CD14-positive monocyte (primary cell): ENCODE measurements around the gene LRRC7. TPM values are rescaled to one million over a fixed set of nuclear protein-coding genes. Genes with fewer than 3 reads are reported as not detected.

Experiments
- DNase-seq, 3 donors: peaks; one replicate each; pipeline ENCODE4 v3.0.0-alpha.2; 2011 to 2022
- H2AFZ ChIP-seq: 2 replicates; pipeline ENCODE4 v1.6.0; 2012; ENCODE audit warnings: mild to moderate bottlenecking, low read depth, low read length, inconsistent platforms; ENCODE audit not compliant: insufficient read depth, poor library complexity, severe bottlenecking
- H3K27ac ChIP-seq, 2 donors: 1 replicate in 1 of 2; 2 replicates in 1 of 2; pipeline ENCODE4 v1.5.1; 2012 to 2013; ENCODE audit warnings: low read length in 2 of 2, control low read depth in 1 of 2, inconsistent platforms in 1 of 2, low read depth in 1 of 2, mild to moderate bottlenecking in 1 of 2
- H3K27me3 ChIP-seq, 2 donors: one replicate each; pipeline versions ENCODE4 v1.6.0 to v1.6.1; 2011 to 2013; ENCODE audit warnings: low read length in 2 of 2; ENCODE audit not compliant: control insufficient read depth in 2 of 2, insufficient read depth in 2 of 2
- H3K36me3 ChIP-seq, 2 donors: replicated peaks in 1 of 2; 1 replicate in 1 of 2; 2 replicates in 1 of 2; pipeline versions ENCODE4 v1.5.1 to v1.6.1; 2012 to 2013; ENCODE audit warnings: low read length in 2 of 2, control low read depth in 1 of 2, inconsistent platforms in 1 of 2, mild to moderate bottlenecking in 1 of 2; ENCODE audit not compliant: insufficient read depth in 2 of 2, control insufficient read depth in 1 of 2
- H3K4me1 ChIP-seq, 2 donors: 1 replicate in 1 of 2; 2 replicates in 1 of 2; pipeline versions ENCODE4 v1.5.1 to v1.6.1; 2012 to 2013; ENCODE audit warnings: low read length in 2 of 2, control low read depth in 1 of 2, inconsistent platforms in 1 of 2, mild to moderate bottlenecking in 1 of 2, moderate library complexity in 1 of 2; ENCODE audit not compliant: insufficient read depth in 2 of 2, control insufficient read depth in 1 of 2
- H3K4me2 ChIP-seq: replicated peaks from 2 replicates; pipeline ENCODE3; 2012; ENCODE audit warnings: low read length, moderate library complexity, mild to moderate bottlenecking; ENCODE audit not compliant: poor library complexity, severe bottlenecking; ENCODE audit errors: extremely low read depth
- H3K4me3 ChIP-seq, 3 experiments: fragments of 200-600 bp in 1 of 3; sonication (generic) in 1 of 3; replicated peaks in 1 of 3; 1 replicate in 2 of 3; 2 replicates in 1 of 3; pipeline ENCODE4 v1.5.1; 2011 to 2013; ENCODE audit warnings: low read length in 3 of 3, mild to moderate bottlenecking in 3 of 3, control low read depth in 2 of 3, low read depth in 2 of 3, inconsistent platforms in 1 of 3, moderate library complexity in 1 of 3
- H3K79me2 ChIP-seq: 2 replicates; pipeline ENCODE4 v1.6.0; 2012; ENCODE audit warnings: mild to moderate bottlenecking, control low read depth, inconsistent platforms, low read length, moderate library complexity; ENCODE audit not compliant: insufficient read depth
- H3K9ac ChIP-seq: 2 replicates; pipeline ENCODE4 v1.6.0; 2017; ENCODE audit warnings: low read length, mild to moderate bottlenecking; ENCODE audit not compliant: insufficient read depth, poor library complexity, severe bottlenecking
- H3K9me3 ChIP-seq, 2 donors: replicated peaks in 1 of 2; 1 replicate in 1 of 2; 2 replicates in 1 of 2; pipeline versions ENCODE4 v1.5.1 to v1.6.1; 2012 to 2013; ENCODE audit warnings: low read length in 2 of 2, control low read depth in 1 of 2; ENCODE audit not compliant: control insufficient read depth in 1 of 2, insufficient read depth in 1 of 2
- H4K20me1 ChIP-seq: 2 replicates; pipeline ENCODE4 v1.6.0; 2012; ENCODE audit warnings: mild to moderate bottlenecking, low read length, control low read depth, moderate library complexity; ENCODE audit not compliant: insufficient read depth
- H3K27ac Mint-ChIP-seq, 7 donors: one replicate each; pipeline ENCODE4 v1.8.0; 2020; ENCODE audit warnings: mild to moderate bottlenecking in 7 of 7, mixed read lengths in 7 of 7, moderate library complexity in 6 of 7, inconsistent platforms in 2 of 7
- H3K27me3 Mint-ChIP-seq, 3 donors: one replicate each; pipeline ENCODE4 v1.8.0; 2021 to 2022; ENCODE audit warnings: low read depth in 3 of 3, mild to moderate bottlenecking in 3 of 3, mixed read lengths in 3 of 3, moderate library complexity in 3 of 3, inconsistent platforms in 1 of 3
- H3K36me3 Mint-ChIP-seq, 2 donors: one replicate each; pipeline ENCODE4 v1.8.0; 2020; ENCODE audit warnings: mixed read lengths in 2 of 2, inconsistent platforms in 1 of 2, mild to moderate bottlenecking in 1 of 2
- H3K4me1 Mint-ChIP-seq: one replicate; pipeline ENCODE4 v1.8.0; 2020; ENCODE audit warnings: mild to moderate bottlenecking, mixed read lengths
- H3K4me3 Mint-ChIP-seq, 2 donors: one replicate each; pipeline ENCODE4 v1.8.0; 2020; ENCODE audit warnings: mild to moderate bottlenecking in 2 of 2, mixed read lengths in 2 of 2, moderate library complexity in 1 of 2
- H3K9me3 Mint-ChIP-seq, 7 donors: one replicate each; pipeline ENCODE4 v1.8.0; 2020 to 2022; ENCODE audit warnings: mixed read lengths in 7 of 7, mild to moderate bottlenecking in 6 of 7, moderate library complexity in 6 of 7, inconsistent platforms in 2 of 7
- CTCF ChIP-seq: fragments of 200-600 bp; IDR thresholded peaks from one replicate; pipeline ENCODE4 v1.8.0; 2022; ENCODE audit warnings: antibody characterized with exemption, mild to moderate bottlenecking
- intact Hi-C, 2 donors: fragments of 100-400 bp; cut with micrococcal nuclease; formaldehyde crosslinking; loops; one replicate each; pipeline versions ENCODE4 v1.15.0 to v1.15.1; 2023
- polyA plus RNA-seq, 3 donors: library from polyadenylated mRNA; depleted of rRNA in 1 of 3; unstranded in 2 of 3; stranded (reverse) in 1 of 3; fragments of 300-500 nt in 2 of 3; fragments of >200 nt in 1 of 3; fragmentation: Illumina TruSeq in 2 of 3; gene quantifications; 1 replicate in 2 of 3; 2 replicates in 1 of 3; pipeline ENCODE4 v1.2.3, GENCODE V29; 2012 to 2021

LRRC7 gene
- polyA plus RNA-seq, 3 donors, result not detected

- no peaks in the 10 kb centered on the region for H3K4me1 ChIP-seq
- H3K27me3 Mint-ChIP-seq, result no peaks in the 10 kb centered on the region
- no peak for TF ChIP-seq CTCF
- no peak for DNase-seq
- no peaks in the 10 kb centered on the region for H3K36me3 ChIP-seq
- H4K20me1 ChIP-seq, result no peaks in the 10 kb centered on the region
- H3K27me3 ChIP-seq, result no peaks in the 10 kb centered on the region
- no peak overlapping the region for H3K27ac Mint-ChIP-seq
- no peaks in the 10 kb centered on the region for H3K4me1 Mint-ChIP-seq
- no peak overlapping the region for H3K9ac ChIP-seq
- no peaks in the 10 kb centered on the region for H3K79me2 ChIP-seq
- no peaks in the 10 kb centered on the region for H3K36me3 Mint-ChIP-seq
- intact Hi-C loops, result no loop called here
- H3K27ac ChIP-seq, result no peak overlapping the region
- H3K9me3 Mint-ChIP-seq, result peaks cover 0 to 3% (median 0%) of the 10 kb centered on the region in 7 donors
- H2AFZ ChIP-seq, result no peak overlapping the region
- H3K4me3 Mint-ChIP-seq, result no peak overlapping the region
- H3K9me3 ChIP-seq, result no peaks in the 10 kb centered on the region
- H3K4me3 ChIP-seq, result no peak overlapping the region
- H3K4me2 ChIP-seq, result no peak overlapping the region
These were observed 71.4 kb downstream of the LRRC7 start for GRCh38 chr1:69639159-69639558.

- Histone ChIP-seq H2AFZ (no peak overlapping the region), H3K4me2 (no peak overlapping the region), H3K4me1 (no peaks in the 10 kb centered on the region), H3K27me3 (no peaks in the 10 kb centered on the region), H3K27ac (no peak overlapping the region), H4K20me1 (no peaks in the 10 kb centered on the region), H3K79me2 (no peaks in the 10 kb centered on the region), H3K9me3 (no peaks in the 10 kb centered on the region), H3K4me3 (no peak overlapping the region), H3K36me3 (no peaks in the 10 kb centered on the region), H3K9ac (no peak overlapping the region)
- no peaks in the 10 kb centered on the region for H3K27me3 Mint-ChIP-seq
- H3K27ac Mint-ChIP-seq, result no peak overlapping the region
- intact Hi-C loops, result no loop called here
- no peaks in the 10 kb centered on the region for H3K4me1 Mint-ChIP-seq
- no peak for DNase-seq
- no peak overlapping the region for H3K4me3 Mint-ChIP-seq
- H3K36me3 Mint-ChIP-seq, result no peaks in the 10 kb centered on the region
- TF ChIP-seq CTCF, result no peak
- H3K9me3 Mint-ChIP-seq, result peaks cover 0 to 2% (median 0%) of the 10 kb centered on the region in 7 donors
These were observed 75.5 kb downstream of the LRRC7 start for GRCh38 chr1:69643266-69643665.
